HepG2 (cell line): ENCODE measurements around the gene LRP2.

Source experiments
- CHD4 ChIP-seq: fragments of 200-600 bp; sonication (generic); IDR thresholded peaks from 2 replicates; pipeline ENCODE4 v1.7.0; 2017; ENCODE audit warnings: mild to moderate bottlenecking, low read length, borderline replicate concordance
- FOXJ3 ChIP-seq: sonication (generic); formaldehyde crosslinking; IDR thresholded peaks from 2 replicates; pipeline ENCODE4 v1.4.0; 2020; ENCODE audit warnings: missing genetic modification reagents, mild to moderate bottlenecking, borderline replicate concordance
- HNRNPH1 ChIP-seq: fragments of 200-400 bp; formaldehyde crosslinking; optimal IDR thresholded peaks from 2 replicates; pipeline ENCODE3; 2017; ENCODE audit warnings: mild to moderate bottlenecking, low read depth, low read length
- TF ChIP-seq, protein P1 (sequence below): sonication (generic); formaldehyde crosslinking; IDR thresholded peaks from 2 replicates; pipeline ENCODE4 v1.4.0; 2020; ENCODE audit warnings: missing genetic modification reagents
- TF ChIP-seq, protein P2 (sequence below): sonication (generic); formaldehyde crosslinking; IDR thresholded peaks from 2 replicates; pipeline ENCODE4 v1.5.0; 2020; ENCODE audit warnings: mild to moderate bottlenecking, missing genetic modification reagents, moderate library complexity

DNA sequence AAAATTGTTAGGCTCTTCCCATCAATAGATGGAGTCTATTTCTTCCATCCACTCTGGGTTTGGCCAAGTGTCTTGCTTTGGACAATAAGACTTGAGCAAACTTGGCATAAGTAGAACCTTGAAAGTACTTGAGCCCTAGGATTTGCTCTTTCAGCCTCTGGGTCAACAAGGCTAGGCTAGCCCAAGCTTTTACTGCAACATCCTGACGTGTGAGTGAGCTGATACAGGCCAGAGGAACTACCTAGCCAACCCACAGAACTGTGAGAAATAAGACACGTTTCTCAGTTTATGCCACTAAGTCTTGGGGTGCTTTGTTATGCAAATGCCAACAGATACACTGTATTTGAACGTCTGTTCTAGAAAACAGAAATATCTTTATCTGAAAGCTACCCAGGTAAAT lies 71.9 kb downstream of the LRP2 start:
- TF ChIP-seq, protein P1, sequence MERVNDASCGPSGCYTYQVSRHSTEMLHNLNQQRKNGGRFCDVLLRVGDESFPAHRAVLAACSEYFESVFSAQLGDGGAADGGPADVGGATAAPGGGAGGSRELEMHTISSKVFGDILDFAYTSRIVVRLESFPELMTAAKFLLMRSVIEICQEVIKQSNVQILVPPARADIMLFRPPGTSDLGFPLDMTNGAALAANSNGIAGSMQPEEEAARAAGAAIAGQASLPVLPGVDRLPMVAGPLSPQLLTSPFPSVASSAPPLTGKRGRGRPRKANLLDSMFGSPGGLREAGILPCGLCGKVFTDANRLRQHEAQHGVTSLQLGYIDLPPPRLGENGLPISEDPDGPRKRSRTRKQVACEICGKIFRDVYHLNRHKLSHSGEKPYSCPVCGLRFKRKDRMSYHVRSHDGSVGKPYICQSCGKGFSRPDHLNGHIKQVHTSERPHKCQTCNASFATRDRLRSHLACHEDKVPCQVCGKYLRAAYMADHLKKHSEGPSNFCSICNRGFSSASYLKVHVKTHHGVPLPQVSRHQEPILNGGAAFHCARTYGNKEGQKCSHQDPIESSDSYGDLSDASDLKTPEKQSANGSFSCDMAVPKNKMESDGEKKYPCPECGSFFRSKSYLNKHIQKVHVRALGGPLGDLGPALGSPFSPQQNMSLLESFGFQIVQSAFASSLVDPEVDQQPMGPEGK (CRISPR knock-in tag) = no peak
- TF ChIP-seq CHD4 = no peak
- TF ChIP-seq, protein P2, sequence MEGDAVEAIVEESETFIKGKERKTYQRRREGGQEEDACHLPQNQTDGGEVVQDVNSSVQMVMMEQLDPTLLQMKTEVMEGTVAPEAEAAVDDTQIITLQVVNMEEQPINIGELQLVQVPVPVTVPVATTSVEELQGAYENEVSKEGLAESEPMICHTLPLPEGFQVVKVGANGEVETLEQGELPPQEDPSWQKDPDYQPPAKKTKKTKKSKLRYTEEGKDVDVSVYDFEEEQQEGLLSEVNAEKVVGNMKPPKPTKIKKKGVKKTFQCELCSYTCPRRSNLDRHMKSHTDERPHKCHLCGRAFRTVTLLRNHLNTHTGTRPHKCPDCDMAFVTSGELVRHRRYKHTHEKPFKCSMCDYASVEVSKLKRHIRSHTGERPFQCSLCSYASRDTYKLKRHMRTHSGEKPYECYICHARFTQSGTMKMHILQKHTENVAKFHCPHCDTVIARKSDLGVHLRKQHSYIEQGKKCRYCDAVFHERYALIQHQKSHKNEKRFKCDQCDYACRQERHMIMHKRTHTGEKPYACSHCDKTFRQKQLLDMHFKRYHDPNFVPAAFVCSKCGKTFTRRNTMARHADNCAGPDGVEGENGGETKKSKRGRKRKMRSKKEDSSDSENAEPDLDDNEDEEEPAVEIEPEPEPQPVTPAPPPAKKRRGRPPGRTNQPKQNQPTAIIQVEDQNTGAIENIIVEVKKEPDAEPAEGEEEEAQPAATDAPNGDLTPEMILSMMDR (CRISPR knock-in tag) = no peak
- no peak for TF ChIP-seq HNRNPH1
- no peak for TF ChIP-seq FOXJ3 (CRISPR knock-in tag)
